PC-9 (cell line): ENCODE data around the gene GCK. TPM values are rescaled to one million over a fixed set of nuclear protein-coding genes. Genes with fewer than 3 reads are reported as not detected.

ENCODE experiments used
- BruUV-seq: library from RNA; stranded (reverse); fragments of 400-500 nt; replicated peaks from 2 replicates; lab custom pipeline; 2021; lab: Mats Ljungman, UMichigan
- CTCF ChIA-PET: fragments of 300-600 bp; sonication (Branson Sonifier 250); formaldehyde crosslinking; loops from one replicate; lab custom pipeline; 2022; ENCODE audit warnings: antibody characterized with exemption; lab: Charles Lee
- POLR2A ChIA-PET: fragments of 300-600 bp; sonication (Branson Sonifier 250); formaldehyde crosslinking; loops from one replicate; lab custom pipeline; 2022; ENCODE audit warnings: antibody characterized with exemption; ENCODE audit not compliant: unreplicated experiment; lab: Charles Lee
- DNase-seq, 2 experiments: peaks; one replicate each; pipeline versions ENCODE4 v3.0.0 to v3.0.0-alpha.2; 2015 to 2022; ENCODE audit warnings: mixed read lengths in 1 of 2
- H2AFZ ChIP-seq: fragments of 200-600 bp; sonication (generic); 2 replicates; pipeline ENCODE4 v1.8.1; 2017; ENCODE audit warnings: antibody characterized with exemption
- H3F3A ChIP-seq: fragments of 200-600 bp; sonication (generic); 2 replicates; pipeline ENCODE4 v1.8.1; 2017; ENCODE audit warnings: antibody characterized with exemption, mild to moderate bottlenecking, low read depth; ENCODE audit not compliant: insufficient read depth
- H3K27ac ChIP-seq: fragments of 200-600 bp; sonication (generic); 2 replicates; pipeline ENCODE4 v1.6.1; 2016; ENCODE audit warnings: mixed run types
- H3K27me3 ChIP-seq: fragments of 200-600 bp; sonication (generic); 2 replicates; pipeline ENCODE4 v1.6.1; 2016; ENCODE audit warnings: low read depth, mixed run types; ENCODE audit not compliant: insufficient read depth
- H3K36me3 ChIP-seq: fragments of 200-600 bp; sonication (generic); 2 replicates; pipeline ENCODE4 v1.6.1; 2016; ENCODE audit warnings: low read depth, mixed run types
- H3K4me1 ChIP-seq: fragments of 200-600 bp; sonication (generic); replicated peaks from 2 replicates; pipeline ENCODE4 v1.6.1; 2016; ENCODE audit warnings: mixed run types; ENCODE audit not compliant: insufficient read depth
- H3K4me2 ChIP-seq: fragments of 200-600 bp; sonication (generic); 2 replicates; pipeline ENCODE4 v1.6.1; 2017; ENCODE audit warnings: mixed run types
- H3K4me3 ChIP-seq: fragments of 200-600 bp; sonication (generic); 2 replicates; pipeline ENCODE4 v1.6.1; 2016; ENCODE audit warnings: mixed run types
- H3K79me2 ChIP-seq: fragments of 200-600 bp; sonication (generic); 2 replicates; pipeline ENCODE4 v1.6.1; 2017; ENCODE audit warnings: low read depth, mixed run types
- H3K9me2 ChIP-seq: fragments of 200-600 bp; sonication (generic); 2 replicates; pipeline ENCODE4 v1.8.1; 2017; ENCODE audit warnings: mild to moderate bottlenecking; ENCODE audit not compliant: insufficient read depth
- H3K9me3 ChIP-seq: fragments of 200-600 bp; sonication (generic); 2 replicates; pipeline ENCODE4 v1.8.1; 2016; ENCODE audit warnings: low read depth; ENCODE audit not compliant: insufficient read depth
- H4K20me1 ChIP-seq: fragments of 200-600 bp; sonication (generic); 2 replicates; pipeline ENCODE4 v1.8.1; 2017; ENCODE audit not compliant: insufficient read depth
- EZH2 ChIP-seq: fragments of 200-600 bp; sonication (generic); IDR thresholded peaks from 2 replicates; pipeline ENCODE4 v1.8.0; 2017; ENCODE audit warnings: antibody characterized with exemption, low read depth
- intact Hi-C: fragments of 100-400 bp; cut with micrococcal nuclease; formaldehyde crosslinking; loops from one replicate; pipeline ENCODE4 v1.10.0; 2022; ENCODE audit not compliant: unreplicated experiment
- total RNA-seq: library from RNA; stranded (reverse); gene quantifications from 2 replicates; pipeline ENCODE4 v1.2.3, GENCODE V29; 2021
- TF ChIP-seq, protein P1 (sequence below): fragments of 200-600 bp; sonication (generic); conservative IDR thresholded peaks from 2 replicates; pipeline ENCODE4 v1.6.1; 2017; ENCODE audit warnings: mixed run types, antibody characterized with exemption, mild to moderate bottlenecking, moderate library complexity

Gene GCK
- total RNA-seq, 1 experiment from 2014 or later: not detected

DNA sequence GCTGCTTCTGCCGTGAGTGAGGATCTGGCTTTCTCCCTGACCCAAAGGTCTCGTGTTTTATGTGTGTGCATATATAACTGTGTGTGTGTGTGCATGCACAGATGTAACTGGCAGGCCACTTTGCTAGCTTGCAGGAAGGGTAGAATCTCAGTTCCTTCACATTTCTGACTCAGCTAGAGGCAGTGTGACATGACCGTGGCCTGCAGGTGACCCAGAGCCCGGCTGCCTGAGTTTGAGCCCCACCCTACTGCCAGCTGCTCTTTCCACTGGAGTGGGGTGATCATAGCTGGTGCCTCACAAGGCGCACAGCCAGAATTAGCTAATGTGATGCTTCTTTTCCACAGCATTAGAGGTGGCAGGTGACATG is 38.8 kb downstream of the GCK start:
- POLR2A ChIA-PET: interaction anchor here (0.7 kb wide), 1 partner anchor 409 kb away, joined by 6 read pairs; no protein-coding TSS in a partner anchor
- Histone ChIP-seq H3K79me2 (no peaks in the 10 kb centered on the region), H3F3A (no peaks in the 10 kb centered on the region), H3K27me3 (no peaks in the 10 kb centered on the region), H2AFZ (no peak overlapping the region), H3K4me1 (peaks cover 14% of the 10 kb centered on the region), H3K36me3 (no peaks in the 10 kb centered on the region), H3K4me2 (peak overlapping the region; percentile 34), H4K20me1 (no peaks in the 10 kb centered on the region), H3K4me3 (no peak overlapping the region), H3K9me2 (no peaks in the 10 kb centered on the region), H3K27ac (no peak overlapping the region), H3K9me3 (no peaks in the 10 kb centered on the region)
- CTCF ChIA-PET: interaction anchor here (0.5 to 1.3 kb wide), 3 partner anchors 9 to 67 kb away, joined by 3 read pairs; no protein-coding TSS in a partner anchor
- no peak for TF ChIP-seq EZH2
- TF ChIP-seq, protein P1, sequence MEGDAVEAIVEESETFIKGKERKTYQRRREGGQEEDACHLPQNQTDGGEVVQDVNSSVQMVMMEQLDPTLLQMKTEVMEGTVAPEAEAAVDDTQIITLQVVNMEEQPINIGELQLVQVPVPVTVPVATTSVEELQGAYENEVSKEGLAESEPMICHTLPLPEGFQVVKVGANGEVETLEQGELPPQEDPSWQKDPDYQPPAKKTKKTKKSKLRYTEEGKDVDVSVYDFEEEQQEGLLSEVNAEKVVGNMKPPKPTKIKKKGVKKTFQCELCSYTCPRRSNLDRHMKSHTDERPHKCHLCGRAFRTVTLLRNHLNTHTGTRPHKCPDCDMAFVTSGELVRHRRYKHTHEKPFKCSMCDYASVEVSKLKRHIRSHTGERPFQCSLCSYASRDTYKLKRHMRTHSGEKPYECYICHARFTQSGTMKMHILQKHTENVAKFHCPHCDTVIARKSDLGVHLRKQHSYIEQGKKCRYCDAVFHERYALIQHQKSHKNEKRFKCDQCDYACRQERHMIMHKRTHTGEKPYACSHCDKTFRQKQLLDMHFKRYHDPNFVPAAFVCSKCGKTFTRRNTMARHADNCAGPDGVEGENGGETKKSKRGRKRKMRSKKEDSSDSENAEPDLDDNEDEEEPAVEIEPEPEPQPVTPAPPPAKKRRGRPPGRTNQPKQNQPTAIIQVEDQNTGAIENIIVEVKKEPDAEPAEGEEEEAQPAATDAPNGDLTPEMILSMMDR: no peak
- no TSS peak for BruUV-seq
- intact Hi-C loops: no loop called here
- peak; percentile 74 to 80 for DNase-seq

DNA sequence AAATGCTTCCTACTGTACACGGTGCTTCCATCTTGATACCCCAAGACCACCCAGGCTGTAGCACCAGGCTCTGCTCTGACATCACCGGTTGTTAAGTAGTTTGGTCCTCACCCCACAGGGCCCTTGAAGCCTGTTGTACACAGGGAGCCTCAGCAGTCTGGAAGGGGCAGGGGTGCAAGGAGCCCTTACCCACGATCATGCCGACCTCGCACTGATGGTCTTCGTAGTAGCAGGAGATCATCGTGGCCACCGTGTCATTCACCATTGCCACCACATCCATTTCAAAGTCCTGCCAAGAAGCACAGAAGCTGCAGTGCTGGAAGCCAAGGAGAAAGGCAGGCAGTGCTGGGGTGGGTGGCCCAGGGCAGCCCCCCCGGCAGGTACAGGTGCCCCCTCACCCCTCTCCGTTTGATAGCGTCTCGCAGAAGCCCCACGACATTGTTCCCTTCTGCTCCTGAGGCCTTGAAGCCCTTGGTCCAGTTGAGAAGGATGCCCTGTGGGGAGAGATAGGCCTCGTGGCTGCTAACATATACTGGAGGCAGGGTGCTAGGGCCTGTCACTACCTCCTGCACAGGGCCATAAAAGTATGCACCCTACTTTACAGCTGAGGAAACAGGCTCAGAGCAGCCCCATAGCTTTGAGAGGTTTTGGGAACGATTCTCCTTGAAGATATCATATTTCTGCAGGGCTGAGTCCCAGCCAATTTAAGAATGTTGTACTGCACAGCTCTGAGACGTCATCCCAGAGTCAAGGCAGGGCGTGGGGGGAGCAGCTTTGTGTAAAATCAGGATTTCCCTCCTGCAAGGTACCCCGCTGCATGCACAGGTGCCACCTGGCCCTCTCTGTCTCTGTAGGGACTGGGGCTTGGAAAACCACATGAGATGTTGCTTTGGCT is 39.4 kb downstream of the GCK start:
- Histone ChIP-seq H3K27me3 (no peaks in the 10 kb centered on the region), H3K36me3 (no peaks in the 10 kb centered on the region), H3K4me1 (peaks cover 14% of the 10 kb centered on the region), H3K9me2 (no peaks in the 10 kb centered on the region), H3K79me2 (no peaks in the 10 kb centered on the region), H3F3A (no peaks in the 10 kb centered on the region), H2AFZ (no peak overlapping the region), H3K4me3 (no peak overlapping the region), H3K9me3 (no peaks in the 10 kb centered on the region), H4K20me1 (no peaks in the 10 kb centered on the region), H3K27ac (no peak overlapping the region), H3K4me2 (peak overlapping the region; percentile 34)
- BruUV-seq: no TSS peak
- CTCF ChIA-PET: interaction anchor here (0.5 to 1.3 kb wide), 2 partner anchors 19 to 68 kb away, joined by 3 read pairs; no protein-coding TSS in a partner anchor
- intact Hi-C loops: no loop called here
- POLR2A ChIA-PET: interaction anchor here (0.7 kb wide), 1 partner anchor 409 kb away, joined by 6 read pairs; no protein-coding TSS in a partner anchor
- TF ChIP-seq EZH2: no peak
- TF ChIP-seq, protein P1: no peak
- no peak for DNase-seq

DNA sequence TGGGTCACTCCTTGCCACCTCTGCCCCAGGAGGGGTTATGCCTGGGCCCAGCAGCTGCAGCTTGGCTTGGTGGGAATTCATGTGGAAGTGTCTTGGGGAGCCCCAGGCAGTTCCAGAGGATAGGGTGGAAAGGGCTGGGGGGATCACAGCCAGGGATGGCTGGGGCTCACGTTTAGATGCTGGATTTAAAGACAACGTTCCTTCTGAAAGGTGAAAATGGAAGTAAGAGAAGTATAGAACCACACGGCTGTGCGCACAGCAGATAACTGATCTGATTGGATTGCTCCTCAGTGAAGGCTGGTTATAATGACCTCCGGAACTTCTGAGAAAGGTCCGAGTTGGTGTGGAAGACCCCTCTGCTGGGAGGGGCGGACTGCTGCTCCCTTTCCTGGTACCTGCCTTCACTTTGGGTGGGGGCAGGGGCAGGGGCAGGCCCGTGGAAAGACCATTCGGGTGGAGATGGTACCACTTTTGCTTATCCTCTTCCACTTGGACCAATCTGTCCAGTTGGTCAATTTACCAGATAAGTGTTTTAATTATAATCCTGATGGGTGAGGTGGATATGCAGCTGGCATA is 40.2 kb downstream of the GCK start:
- no TSS peak for BruUV-seq
- Histone ChIP-seq H2AFZ (no peak overlapping the region), H4K20me1 (no peaks in the 10 kb centered on the region), H3K79me2 (no peaks in the 10 kb centered on the region), H3K27me3 (no peaks in the 10 kb centered on the region), H3K27ac (no peak overlapping the region), H3K36me3 (no peaks in the 10 kb centered on the region), H3K4me2 (no peak overlapping the region), H3K9me2 (no peaks in the 10 kb centered on the region), H3F3A (no peaks in the 10 kb centered on the region), H3K4me3 (no peak overlapping the region), H3K4me1 (peaks cover 14% of the 10 kb centered on the region), H3K9me3 (no peaks in the 10 kb centered on the region)
- POLR2A ChIA-PET: no interaction called here
- TF ChIP-seq EZH2: no peak
- TF ChIP-seq, protein P1: no peak
- intact Hi-C loops: no loop called here
- CTCF ChIA-PET: no interaction called here
- no peak for DNase-seq
